NCI-H345 treated with DMSO at 0.1 percent for 48 hours (cell line): ENCODE results near the gene CD7.

Experiments
- DNase-seq: peaks from one replicate; lab custom pipeline; 2025; ENCODE audit not compliant: unreplicated experiment; lab: John Stamatoyannopoulos, UW

Gene CD7

GRCh38 chr17:82298538-82299421 lies 18.6 kb downstream of the CD7 start:
- no peak for DNase-seq

GRCh38 chr17:82297714-82298537 lies 19.5 kb downstream of the CD7 start:
- no peak for DNase-seq

- DNase-seq: no peak
Measured at GRCh38 chr17:82297280-82297713, 20.1 kb downstream of the CD7 start.

GRCh38 chr17:82296511-82297279 lies 20.7 kb downstream of the CD7 start:
- no peak for DNase-seq

- DNase-seq: no peak
Measured at GRCh38 chr17:82295472-82295814, 22.0 kb downstream of the CD7 start.

GRCh38 chr17:82294064-82294773 lies 23.2 kb downstream of the CD7 start:
- no peak for DNase-seq

- DNase-seq: peak; percentile 99
Measured at GRCh38 chr17:82292251-82293154, 24.9 kb downstream of the CD7 start.

- DNase-seq: no peak
Measured at GRCh38 chr17:82291582-82292250, 25.7 kb downstream of the CD7 start.

- DNase-seq: no peak
Measured at GRCh38 chr17:82287868-82288801, 29.3 kb downstream of the CD7 start.

- no peak for DNase-seq
Measured at GRCh38 chr17:82287013-82287867, 30.2 kb downstream of the CD7 start.

- no peak for DNase-seq
Measured at GRCh38 chr17:82285141-82285540, 32.3 kb downstream of the CD7 start.

GRCh38 chr17:82283208-82283749 lies 34.1 kb downstream of the CD7 start:
- DNase-seq: peak; percentile 76

- no peak for DNase-seq
Measured at GRCh38 chr17:82282239-82283207, 34.9 kb downstream of the CD7 start.

- DNase-seq: no peak
Measured at GRCh38 chr17:82281502-82282238, 35.7 kb downstream of the CD7 start.

GRCh38 chr17:82281076-82281475 lies 36.3 kb downstream of the CD7 start:
- no peak for DNase-seq
